ENCODE results near the gene MAGI2.

The MAGI2 gene

GRCh38 chr7:78684201-78684600, 769.3 kb downstream of the MAGI2 start:
- no peak overlapping the region for H3K4me3 ChIP-seq (ENCODE audit: low read depth, low read length)
- TF ChIP-seq CTCF (conservative IDR thresholded peaks at IDR 0.05; ENCODE audit: low read depth, low read length), result no peak
- no peak for DNase-seq (ENCODE audit: low read depth)

- H3K4me3 ChIP-seq (ENCODE audit: low read depth, low read length), result no peak overlapping the region
- DNase-seq (ENCODE audit: low read depth), result no peak
- TF ChIP-seq CTCF (conservative IDR thresholded peaks at IDR 0.05; ENCODE audit: low read depth, low read length), result no peak
These were observed 769.9 kb downstream of the MAGI2 start for GRCh38 chr7:78683566-78683965.

- TF ChIP-seq CTCF (conservative IDR thresholded peaks at IDR 0.05; ENCODE audit: low read depth, low read length), result no peak
- no peak overlapping the region for H3K4me3 ChIP-seq (ENCODE audit: low read depth, low read length)
- DNase-seq (ENCODE audit: low read depth), result no peak
These were observed 774.2 kb downstream of the MAGI2 start for GRCh38 chr7:78679112-78679876.

- no peak for TF ChIP-seq CTCF (conservative IDR thresholded peaks at IDR 0.05; ENCODE audit: low read depth, low read length)
- DNase-seq (ENCODE audit: low read depth), result no peak
- H3K4me3 ChIP-seq (ENCODE audit: low read depth, low read length), result no peak overlapping the region
These were observed 776.1 kb downstream of the MAGI2 start for GRCh38 chr7:78677391-78677790.

GRCh38 chr7:78675511-78675910, 778.0 kb downstream of the MAGI2 start:
- no peak for DNase-seq (ENCODE audit: low read depth)
- no peak for TF ChIP-seq CTCF (conservative IDR thresholded peaks at IDR 0.05; ENCODE audit: low read depth, low read length)
- H3K4me3 ChIP-seq (ENCODE audit: low read depth, low read length), result no peak overlapping the region

GRCh38 chr7:78673272-78673671, 780.2 kb downstream of the MAGI2 start:
- DNase-seq (ENCODE audit: low read depth), result no peak
- H3K4me3 ChIP-seq (ENCODE audit: low read depth, low read length), result no peak overlapping the region
- no peak for TF ChIP-seq CTCF (conservative IDR thresholded peaks at IDR 0.05; ENCODE audit: low read depth, low read length)

- DNase-seq (ENCODE audit: low read depth), result no peak
- no peak overlapping the region for H3K4me3 ChIP-seq (ENCODE audit: low read depth, low read length)
- no peak for TF ChIP-seq CTCF (conservative IDR thresholded peaks at IDR 0.05; ENCODE audit: low read depth, low read length)
These were observed 790.5 kb downstream of the MAGI2 start for GRCh38 chr7:78662939-78663338.

Data from choroid plexus epithelial cell (primary cell).